ENCODE data around the gene INPP5A.

INPP5A gene

GRCh38 chr10:132681858-132682755, 144.5 kb downstream of the INPP5A start:
- DNase-seq: no peak

- DNase-seq: no peak
These were observed 146.7 kb downstream of the INPP5A start for GRCh38 chr10:132684164-132684891.

GRCh38 chr10:132685101-132685891, 147.7 kb downstream of the INPP5A start:
- no peak for DNase-seq

GRCh38 chr10:132685921-132686680, 148.5 kb downstream of the INPP5A start:
- DNase-seq: no peak

- DNase-seq: no peak
These were observed 149.8 kb downstream of the INPP5A start for GRCh38 chr10:132687181-132687892.

- no peak for DNase-seq
These were observed 150.4 kb downstream of the INPP5A start for GRCh38 chr10:132687893-132688579.

- DNase-seq: no peak
These were observed 151.2 kb downstream of the INPP5A start for GRCh38 chr10:132688580-132689420.

GRCh38 chr10:132689721-132690360, 152.3 kb downstream of the INPP5A start:
- no peak for DNase-seq

- DNase-seq: no peak
These were observed 152.8 kb downstream of the INPP5A start for GRCh38 chr10:132690401-132690800.

GRCh38 chr10:132690821-132691610, 153.4 kb downstream of the INPP5A start:
- DNase-seq: no peak

- DNase-seq: no peak
These were observed 154.1 kb downstream of the INPP5A start for GRCh38 chr10:132691711-132692153.

GRCh38 chr10:132692311-132692710, 154.7 kb downstream of the INPP5A start:
- DNase-seq: no peak

- no peak for DNase-seq
These were observed 156.1 kb downstream of the INPP5A start for GRCh38 chr10:132693676-132694075.

- no peak for DNase-seq
These were observed 158.6 kb downstream of the INPP5A start for GRCh38 chr10:132696204-132696603.

- DNase-seq: no peak
These were observed 159.4 kb downstream of the INPP5A start for GRCh38 chr10:132696728-132697577.

- DNase-seq: no peak
These were observed 160.1 kb downstream of the INPP5A start for GRCh38 chr10:132697578-132698200.

GRCh38 chr10:132698211-132698751, 160.7 kb downstream of the INPP5A start:
- DNase-seq: no peak

Data from AML-193 (cell line).